HG02678 (cell line): ENCODE data around the gene NRIP3.
A peak's percentile ranks its signal among the peaks of the same experiment; 100 is the strongest.

ENCODE experiments used
- ATAC-seq: cut with Tn5 transposase; IDR thresholded peaks from one replicate; pipeline ENCODE4 v1.9.1; 2021; ENCODE audit warnings: mild to moderate bottlenecking, moderate library complexity; ENCODE audit not compliant: unreplicated experiment

Gene NRIP3

DNA sequence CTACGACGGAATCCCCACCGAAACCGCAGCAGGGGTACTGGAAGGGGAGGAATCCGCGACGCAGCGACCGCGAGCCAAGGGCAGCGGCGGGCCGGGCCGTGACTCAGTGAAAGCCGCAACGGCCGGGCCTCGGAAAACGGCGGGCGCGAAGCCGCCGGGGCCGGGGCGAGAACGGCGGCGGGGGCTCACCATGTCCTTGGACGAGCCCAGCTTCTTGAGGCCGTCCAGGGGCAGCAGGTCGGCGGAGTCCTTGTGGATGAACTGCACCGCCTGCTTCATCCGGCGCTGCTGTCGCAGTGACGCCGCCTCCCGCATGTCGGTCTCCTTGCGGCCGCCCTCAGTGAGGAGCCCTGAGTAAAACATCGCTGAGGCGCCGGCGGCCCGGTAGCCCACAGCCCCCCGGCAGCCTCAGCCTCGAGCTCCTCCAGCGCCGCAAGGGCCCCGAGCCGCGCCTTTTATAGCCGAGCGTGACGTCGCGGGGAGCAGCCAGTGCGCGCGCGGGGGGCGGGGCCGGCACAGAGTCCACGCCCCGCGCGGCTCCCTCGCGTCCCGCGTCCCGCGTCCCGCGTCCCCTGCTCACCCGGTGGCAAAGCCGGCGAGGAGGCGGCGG is at the start of gene NRIP3:
Gene NRIP3, minus strand, starts transcription at position 429 of the 610 bp plus-strand sequence. Its CDS starts 66 bp downstream, at position 363.
- ATAC-seq, result peak; percentile 40

DNA sequence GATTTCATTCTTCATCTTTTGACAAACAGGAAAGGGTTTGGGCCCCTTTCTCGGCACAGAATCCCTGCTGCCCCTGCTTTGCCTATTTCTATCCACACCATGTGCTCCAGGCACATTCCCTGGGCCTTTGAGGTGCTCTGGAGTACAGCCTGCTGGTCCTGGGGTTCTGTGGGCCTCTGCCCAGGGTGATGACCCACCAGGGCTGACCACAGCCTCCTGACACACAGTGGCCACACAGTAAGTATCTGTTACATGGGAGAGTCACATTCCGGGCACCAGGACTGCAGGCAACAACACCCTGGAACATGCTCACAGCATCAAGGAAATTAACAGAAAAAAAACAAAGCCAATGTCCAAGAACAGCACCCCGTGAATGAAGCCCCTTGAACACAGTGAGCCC is 48.5 kb upstream of the NRIP3 start:
- ATAC-seq, result no peak

DNA sequence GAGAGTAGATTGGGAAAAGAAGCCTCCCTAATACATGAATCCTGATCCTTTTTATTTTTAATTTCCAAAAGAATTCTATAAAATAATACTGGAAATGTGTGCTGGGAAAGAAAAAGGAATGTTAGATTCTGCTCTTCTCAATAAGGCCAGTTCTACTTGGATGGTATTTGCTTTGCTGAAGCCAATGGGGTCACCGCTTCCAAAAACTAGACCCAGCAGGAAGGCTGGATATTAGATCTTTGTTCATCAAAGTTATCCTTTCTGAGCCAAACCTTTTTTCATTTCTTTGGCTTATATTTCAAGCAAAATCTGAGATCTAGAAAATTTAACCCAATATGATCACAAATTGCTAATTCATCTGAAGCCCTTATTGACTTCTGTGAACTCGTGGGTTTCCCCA is 46.2 kb upstream of the NRIP3 start:
- no peak for ATAC-seq

DNA sequence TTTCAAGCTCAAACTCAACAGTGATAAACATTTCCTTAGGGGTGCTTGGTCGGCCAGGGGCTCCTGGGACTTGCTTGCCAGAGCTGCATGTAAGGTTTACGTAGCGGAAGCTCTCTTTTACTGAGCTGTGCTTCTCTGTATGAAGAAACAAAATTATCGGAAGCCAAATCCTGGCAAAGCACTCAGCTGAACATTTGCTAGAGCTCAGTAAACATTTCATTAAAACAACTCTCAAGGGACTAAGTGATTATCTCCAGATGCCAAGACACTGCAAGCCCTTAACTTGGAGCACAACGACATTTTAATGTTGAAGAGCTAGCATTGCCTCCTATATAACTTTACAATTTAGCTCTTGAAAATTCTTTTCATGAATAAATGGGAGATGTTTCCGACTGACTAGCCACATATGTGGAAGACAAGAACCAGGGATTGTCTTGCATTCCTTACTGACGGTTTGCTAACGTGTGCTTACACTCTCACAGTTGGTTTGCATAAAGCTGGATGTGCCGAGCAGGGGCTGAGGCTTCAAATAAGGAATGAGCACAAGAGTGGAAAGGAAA is 44.2 kb upstream of the NRIP3 start:
- ATAC-seq, result no peak

DNA sequence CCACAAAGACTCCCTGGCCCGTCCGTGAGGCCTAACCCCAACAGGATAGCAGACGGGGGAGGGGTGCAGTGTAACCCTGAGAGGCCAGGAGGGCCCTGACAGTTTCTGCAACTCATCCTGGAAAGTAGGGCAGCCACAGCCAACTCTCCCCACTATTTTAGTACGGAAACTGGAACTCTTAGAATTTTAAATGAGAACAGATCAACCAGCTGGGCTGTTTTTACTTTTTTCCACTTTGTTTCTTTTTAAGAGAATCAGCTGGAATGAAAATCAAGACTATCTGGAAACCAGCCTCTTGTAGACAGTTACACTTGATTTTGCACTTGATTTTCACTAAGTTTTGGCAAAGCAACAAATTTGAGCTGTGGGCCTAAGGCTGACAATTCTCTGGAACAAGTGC is 42.7 kb upstream of the NRIP3 start:
- ATAC-seq, result no peak

DNA sequence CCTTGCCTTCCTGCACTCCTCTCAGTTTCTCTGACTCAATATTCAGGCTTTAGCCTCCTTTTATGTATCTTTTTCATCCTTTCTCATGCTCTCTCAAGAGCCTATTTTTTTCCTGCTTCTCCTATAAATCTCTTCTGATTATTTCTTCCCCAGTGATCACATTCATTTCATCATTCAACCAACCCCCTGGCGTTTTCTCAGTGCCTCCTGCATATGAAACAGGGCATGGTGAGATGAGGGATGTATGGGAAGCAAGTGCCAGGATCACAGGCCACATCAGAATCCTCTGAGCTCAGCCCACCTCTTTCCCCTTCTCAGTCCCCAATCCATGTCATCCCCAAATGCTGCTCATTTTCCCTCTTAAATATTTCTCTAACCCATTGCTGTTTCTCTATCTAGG is 38.7 kb upstream of the NRIP3 start:
- ATAC-seq, result no peak

DNA sequence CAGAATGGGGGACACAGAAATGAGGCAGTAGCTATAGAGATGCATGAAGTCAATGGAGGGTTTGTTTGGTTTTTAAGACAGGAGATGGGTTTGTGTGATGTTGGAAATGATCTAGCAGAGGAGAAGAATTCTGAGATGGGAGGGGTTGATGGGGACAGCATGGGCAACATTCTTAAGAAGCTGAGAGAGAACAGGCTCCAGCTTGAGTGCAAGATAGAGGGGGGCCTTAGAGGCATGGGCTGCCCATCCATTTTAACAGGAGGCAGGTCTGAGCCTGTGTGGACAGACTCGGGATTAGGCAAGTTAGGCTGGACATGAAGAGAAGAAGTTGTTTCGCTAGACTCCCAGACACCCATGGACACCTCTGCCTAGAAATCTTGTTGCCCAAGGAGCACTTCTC is 37.9 kb upstream of the NRIP3 start:
- ATAC-seq, result no peak

DNA sequence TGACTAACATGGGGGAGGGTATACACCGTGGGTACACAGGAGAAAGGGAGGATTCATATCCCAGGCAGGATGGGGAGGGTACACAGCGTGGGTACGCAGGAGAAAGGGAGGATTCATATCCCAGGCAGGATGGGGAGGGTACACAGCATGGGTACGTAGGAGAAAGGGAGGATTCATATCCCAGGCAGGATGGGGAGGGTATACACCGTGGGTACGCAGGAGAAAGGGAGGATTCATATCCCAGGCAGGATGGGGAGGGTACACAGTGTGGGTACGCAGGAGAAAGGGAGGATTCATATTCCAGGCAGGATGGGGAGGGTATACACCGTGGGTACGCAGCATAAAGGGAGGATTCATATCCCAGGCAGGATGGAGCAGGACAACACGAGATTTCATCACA is 36.6 kb upstream of the NRIP3 start:
- ATAC-seq, result no peak

DNA sequence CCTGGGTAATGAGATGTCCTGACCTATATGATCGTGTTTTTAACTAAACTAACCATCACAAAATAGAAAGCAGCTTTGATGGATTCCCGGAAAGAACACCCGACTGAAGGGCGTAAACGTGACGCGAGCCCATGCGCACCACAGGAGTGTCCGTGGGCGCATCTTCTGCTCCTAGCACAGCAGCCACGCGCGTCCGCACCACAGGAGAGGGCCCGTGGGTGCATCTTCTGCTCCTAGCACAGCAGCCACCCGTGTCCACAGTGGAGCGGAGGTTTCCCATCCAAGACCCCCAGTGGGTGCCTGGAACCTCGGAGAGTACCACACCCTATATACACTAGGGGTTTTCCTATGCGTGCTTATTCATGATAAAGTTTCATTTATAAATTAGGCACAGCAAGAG is 36.1 kb upstream of the NRIP3 start:
- no peak for ATAC-seq

DNA sequence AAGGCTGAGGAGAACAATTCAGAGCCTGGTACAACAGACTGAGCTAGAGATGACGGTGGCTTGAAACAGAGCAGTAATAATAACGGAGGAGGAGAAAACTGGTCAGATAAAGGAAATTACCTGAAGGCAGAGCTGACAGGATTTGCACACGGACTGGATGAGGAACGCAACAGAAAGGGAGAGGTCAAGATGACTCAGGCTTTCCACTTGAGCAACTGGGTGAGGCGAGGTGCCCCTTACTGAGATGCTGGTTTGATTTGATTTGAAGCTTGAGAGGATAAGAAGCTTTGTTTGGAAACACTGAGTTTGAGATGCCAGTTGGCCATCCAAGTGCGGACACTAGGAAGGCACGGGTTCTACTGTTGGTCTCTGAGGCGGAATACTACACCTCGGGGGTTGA is 35.4 kb upstream of the NRIP3 start:
- no peak for ATAC-seq

DNA sequence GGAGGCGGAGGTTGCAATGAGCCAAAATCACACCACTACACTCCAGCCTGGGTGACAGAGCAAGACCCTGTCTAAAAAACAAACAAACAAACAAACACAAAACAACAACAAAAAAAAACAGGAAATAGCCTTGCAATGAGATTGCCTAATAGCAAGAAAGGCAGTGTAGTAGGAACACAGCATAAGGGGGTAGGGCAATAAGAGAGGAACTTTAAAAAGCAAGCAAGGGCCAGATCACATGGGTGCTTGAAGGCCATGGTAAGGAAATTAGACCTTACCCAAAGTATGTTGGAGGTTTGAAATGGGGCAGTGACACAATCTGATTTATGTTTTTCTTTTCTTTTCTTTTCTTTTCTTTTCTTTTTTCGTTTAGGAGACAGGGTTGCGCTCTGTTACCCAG is 34.7 kb upstream of the NRIP3 start:
- no peak for ATAC-seq

DNA sequence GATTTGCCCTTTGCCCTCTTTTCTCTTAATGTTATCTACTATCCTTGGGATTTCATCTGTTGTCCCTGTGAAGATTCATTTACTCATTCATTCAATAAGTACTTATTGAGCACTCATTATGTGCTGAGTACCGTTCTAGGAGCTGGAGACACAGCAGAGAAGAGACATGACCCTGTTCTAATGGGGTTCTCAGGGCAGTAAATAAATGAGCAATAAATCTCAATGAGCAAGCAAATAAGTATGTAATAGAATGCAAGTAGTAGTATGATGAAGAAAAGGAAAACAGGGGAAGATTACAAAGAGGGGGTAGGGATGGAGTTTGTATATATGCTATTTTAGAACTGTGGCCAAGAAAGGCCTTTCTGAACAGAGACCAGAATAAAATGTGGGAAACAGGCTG is 34.2 kb upstream of the NRIP3 start:
- no peak for ATAC-seq

DNA sequence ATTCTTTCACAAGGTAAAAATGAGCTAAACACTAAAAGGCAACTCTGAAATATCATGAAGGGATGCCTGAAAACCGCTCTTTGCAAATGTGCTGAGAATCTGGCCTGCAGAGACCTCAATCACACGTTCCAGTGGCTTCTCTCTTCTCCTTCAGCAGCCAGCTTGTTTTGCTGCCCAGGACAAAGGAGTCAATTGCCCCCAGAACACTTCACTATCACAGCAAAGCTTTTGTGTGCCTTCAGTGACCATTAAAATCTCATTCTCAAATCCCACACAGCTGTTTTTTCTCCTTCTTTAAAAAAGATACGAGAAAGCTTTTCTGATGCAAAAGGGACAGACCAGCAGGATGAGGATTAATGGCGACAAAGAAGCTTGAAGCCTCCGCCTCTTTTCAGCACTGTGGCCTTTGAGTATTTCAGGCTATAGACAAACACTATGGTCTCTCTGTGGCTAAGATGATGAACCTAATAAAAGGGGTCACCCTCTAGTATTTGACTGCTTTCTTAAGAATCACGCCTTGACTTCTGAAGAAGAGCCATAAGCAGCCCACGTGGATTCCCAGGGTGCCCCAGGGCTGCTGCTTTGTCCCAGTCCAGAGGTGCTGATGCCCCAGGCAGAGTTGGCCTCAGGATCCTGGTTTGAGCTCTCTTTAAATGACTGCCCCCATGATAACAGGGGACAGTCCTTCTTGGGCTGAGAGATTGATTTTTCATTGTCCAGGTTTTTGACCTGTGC is 33.4 kb upstream of the NRIP3 start:
- no peak for ATAC-seq

DNA sequence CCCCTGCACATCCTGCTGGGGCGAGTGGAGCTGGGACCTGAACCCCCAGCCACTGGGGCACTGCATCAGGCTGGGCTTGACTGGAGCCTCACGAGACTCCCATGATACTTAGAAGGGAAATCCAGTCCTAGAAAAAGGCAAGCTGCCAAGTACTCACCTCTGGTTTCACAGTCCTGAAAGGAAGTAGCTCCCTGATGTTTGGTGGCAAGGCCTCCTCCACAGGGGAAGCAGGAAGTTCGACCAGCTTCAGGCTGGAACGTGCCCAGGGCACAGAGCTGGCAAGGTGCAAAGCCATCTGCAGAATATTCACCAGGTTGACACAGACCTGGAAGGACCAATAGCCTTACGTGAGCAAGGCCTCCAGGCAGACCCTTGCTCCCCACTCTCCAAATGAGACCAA is 26.8 kb upstream of the NRIP3 start:
- no peak for ATAC-seq

DNA sequence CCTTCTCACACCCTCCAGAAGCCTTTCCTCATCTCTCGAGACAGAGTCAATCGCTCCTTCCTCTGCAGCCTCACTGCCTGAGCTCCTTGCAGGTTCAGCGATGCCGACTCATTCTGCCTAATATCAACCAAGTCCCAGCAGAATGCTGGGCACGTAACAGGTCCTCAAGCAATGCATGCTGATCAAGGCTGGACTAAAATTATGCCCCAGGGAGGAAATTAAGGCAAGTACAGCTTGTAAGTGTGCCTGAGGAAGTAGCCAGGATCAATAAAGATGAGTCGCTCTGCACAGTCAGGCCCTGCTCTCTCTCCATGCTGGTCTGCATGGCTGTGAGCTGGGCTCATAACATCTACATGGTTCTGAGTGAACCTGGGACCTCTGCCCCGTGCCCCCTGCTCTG is 25.6 kb upstream of the NRIP3 start:
- no peak for ATAC-seq

DNA sequence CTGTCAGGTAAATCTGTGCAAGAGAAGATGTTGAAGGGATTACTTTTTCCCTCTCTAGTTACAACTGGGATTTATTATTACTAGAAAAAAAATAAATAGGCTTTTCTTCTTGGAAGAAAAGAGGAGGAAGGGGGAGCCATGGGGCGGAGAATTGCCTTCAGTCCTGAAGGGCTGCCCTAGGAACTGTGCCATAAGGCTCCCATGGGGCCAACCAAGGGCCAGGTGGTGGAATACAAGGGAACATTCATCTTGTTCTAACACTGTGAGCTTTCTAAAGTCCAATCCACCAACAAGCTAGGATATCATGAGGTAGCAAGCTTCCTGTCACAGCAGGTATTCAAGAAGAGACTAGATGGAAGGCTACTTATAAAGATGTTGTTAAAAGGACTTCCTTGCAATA is 24.8 kb upstream of the NRIP3 start:
- no peak for ATAC-seq

DNA sequence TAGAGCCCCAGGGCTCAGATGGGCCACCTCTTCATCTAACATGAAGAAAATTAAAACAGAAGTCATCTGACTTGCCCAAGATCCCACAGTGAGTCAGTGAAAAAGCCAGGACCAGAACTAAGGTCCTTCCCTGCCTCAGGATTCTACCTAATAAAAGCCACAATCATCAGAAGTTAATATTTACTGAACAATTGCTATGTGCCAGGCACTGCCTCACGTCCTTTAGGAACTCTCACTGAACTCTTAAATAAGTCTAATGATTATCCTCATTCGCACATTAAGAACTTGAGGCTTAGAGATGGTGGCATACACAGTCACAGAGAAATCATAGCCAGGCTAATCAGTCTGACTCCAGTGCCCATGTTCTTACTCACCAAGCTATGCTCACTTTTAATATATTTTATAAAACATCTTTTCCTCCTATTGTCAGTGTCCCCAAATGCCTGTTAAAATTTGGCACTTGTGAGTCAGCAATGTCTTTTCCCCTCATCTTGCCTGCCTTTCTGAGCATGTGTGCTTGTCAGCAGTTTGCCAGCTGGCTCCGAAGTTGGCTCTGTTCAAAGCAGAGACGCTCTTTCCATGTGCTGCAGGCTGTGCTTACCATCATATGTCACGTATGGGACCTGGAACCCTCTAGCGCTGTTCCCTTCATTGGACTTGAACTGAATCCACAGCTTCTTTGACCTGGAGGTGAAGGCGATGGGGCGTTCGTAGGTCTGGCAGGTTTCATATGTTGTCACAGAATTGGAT is 21.5 kb upstream of the NRIP3 start:
- ATAC-seq, result no peak

DNA sequence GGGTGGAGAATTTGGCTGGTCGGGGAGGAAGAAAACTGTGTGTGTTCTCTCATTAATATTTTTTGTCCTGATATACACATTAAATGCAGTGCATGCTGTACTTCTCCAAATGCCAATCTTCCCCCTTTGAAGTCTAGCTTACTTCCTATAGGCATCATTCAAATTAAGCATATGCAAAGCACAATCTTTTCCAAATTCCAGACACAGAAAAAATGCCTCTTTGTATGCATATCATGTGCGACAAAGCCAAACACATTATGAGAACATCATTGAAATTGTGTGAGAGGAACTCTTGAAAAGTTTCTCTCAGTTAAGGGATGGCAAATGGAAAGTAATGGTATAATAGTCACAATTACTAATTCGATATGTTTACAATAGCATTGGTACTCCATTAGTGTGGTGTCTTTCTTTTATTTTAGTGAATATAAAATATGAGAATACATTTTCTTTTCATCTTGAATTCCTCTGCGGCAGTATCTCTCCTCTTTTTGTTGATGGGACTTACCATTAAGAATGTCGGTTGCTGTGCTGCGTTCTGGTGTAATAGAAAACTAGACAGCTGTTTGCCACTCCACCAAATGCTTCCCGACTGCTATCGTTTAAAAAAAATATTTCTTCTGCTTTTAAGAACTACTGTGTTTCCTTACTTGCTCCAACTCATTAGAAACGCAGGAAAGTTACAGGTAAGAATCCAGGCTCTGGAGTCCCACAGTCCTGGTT is 19.3 kb upstream of the NRIP3 start:
- no peak for ATAC-seq

DNA sequence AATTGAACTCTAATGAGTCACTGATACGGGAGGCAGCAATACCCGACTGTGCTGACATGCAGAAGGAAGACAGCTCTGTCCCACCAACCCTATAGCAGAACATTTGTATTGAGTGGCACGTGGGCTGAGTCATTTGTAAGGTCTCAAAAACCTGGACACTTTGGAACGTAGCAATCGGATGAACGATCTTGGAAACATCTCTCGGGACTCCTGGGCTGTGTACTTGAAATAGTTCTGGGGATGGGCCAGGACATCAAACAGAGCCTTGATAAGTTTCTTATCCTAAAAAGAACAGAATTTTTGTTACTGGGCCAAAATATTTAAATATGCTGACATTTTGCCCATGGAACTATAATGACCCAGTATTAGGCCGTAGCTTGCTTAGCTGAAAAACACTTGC is 17.1 kb upstream of the NRIP3 start:
- ATAC-seq, result no peak

DNA sequence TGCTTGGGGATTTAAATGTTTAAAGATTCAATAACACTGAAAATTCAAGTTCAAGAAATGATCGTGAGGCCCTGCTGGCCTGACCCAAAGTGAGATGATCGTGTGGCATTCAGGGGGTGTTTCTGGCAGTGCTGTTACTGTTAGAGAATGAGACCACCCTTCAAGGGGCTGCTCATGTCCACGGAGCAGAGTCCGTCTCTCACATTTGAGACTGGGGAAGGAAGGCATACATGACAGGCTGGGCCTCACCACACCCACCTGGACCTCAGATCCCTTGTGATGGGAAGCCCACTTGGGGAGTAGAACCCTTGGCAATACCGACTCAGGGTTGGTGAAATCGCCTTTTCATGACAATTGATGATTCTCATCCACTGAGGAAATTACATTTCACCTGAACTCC is 16.1 kb upstream of the NRIP3 start:
- ATAC-seq, result no peak

DNA sequence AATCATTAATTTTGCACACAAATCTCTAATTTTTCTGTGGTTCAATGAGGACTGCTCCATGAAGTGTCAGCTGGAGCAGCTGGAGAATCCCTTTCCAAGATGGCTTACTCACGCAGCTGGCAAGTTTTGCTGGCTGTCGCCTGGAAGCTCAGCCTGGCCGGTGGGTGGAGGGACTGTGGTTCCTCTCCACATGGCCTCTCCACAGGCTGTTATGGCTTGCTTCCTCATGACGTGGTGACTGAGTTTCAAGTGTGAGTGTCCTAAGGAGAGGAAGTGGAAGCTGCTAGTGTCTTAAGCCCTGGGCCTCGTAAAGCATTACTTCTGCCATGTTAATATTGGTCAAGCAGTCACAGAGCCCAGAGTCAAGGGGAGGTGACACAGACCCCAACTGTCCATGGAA is 14.0 kb upstream of the NRIP3 start:
- no peak for ATAC-seq
